B cell (primary cell): ENCODE measurements around the gene ACOX2.

Experiments used
- EZH2 ChIP-seq: IDR thresholded peaks from 2 replicates; pipeline ENCODE4 v1.6.1; 2012; ENCODE audit warnings: borderline replicate concordance, low read depth, mild to moderate bottlenecking, moderate library complexity, low read length; ENCODE audit not compliant: insufficient read depth, poor library complexity, severe bottlenecking
- TF ChIP-seq, protein P1 (sequence below): fragments of 200-600 bp; IDR thresholded peaks from one replicate; pipeline ENCODE4 v1.8.0; 2022; ENCODE audit warnings: antibody characterized with exemption, mild to moderate bottlenecking

- TF ChIP-seq, protein P1, sequence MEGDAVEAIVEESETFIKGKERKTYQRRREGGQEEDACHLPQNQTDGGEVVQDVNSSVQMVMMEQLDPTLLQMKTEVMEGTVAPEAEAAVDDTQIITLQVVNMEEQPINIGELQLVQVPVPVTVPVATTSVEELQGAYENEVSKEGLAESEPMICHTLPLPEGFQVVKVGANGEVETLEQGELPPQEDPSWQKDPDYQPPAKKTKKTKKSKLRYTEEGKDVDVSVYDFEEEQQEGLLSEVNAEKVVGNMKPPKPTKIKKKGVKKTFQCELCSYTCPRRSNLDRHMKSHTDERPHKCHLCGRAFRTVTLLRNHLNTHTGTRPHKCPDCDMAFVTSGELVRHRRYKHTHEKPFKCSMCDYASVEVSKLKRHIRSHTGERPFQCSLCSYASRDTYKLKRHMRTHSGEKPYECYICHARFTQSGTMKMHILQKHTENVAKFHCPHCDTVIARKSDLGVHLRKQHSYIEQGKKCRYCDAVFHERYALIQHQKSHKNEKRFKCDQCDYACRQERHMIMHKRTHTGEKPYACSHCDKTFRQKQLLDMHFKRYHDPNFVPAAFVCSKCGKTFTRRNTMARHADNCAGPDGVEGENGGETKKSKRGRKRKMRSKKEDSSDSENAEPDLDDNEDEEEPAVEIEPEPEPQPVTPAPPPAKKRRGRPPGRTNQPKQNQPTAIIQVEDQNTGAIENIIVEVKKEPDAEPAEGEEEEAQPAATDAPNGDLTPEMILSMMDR, result no peak
- TF ChIP-seq EZH2, result no peak
These were observed 67.9 kb downstream of the ACOX2 start for GRCh38 chr3:58469096-58469495.
